Heart left ventricle (tissue), 16 donors: ENCODE data around the gene HOMEZ. TPM values are rescaled to one million over a fixed set of nuclear protein-coding genes. Genes with fewer than 3 reads are reported as not detected.

ENCODE experiments used
- ATAC-seq, 4 donors: fragments of 200-7000 bp; cut with Tn5 transposase; one replicate each; pipeline ENCODE4 v1.9.1; 2020 to 2022; ENCODE audit warnings: moderate library complexity in 4 of 4, mild to moderate bottlenecking in 3 of 4, moderate number of reproducible peaks in 1 of 4
- DNase-seq, 5 donors: peaks; one replicate each; pipeline ENCODE4 v3.0.0-alpha.2; 2020
- H3K27ac ChIP-seq, 12 donors: fragments of 200-600 bp; sonication (generic) in 4 of 12; one replicate each; pipeline versions ENCODE4 v1.5.0 to v1.8.0; 2016 to 2022; ENCODE audit warnings: mild to moderate bottlenecking in 2 of 12
- H3K27me3 ChIP-seq, 9 donors: fragments of 200-600 bp; sonication (generic) in 2 of 9; one replicate each; pipeline versions ENCODE4 v1.5.1 to v1.8.0; 2016 to 2022; ENCODE audit warnings: mild to moderate bottlenecking in 3 of 9
- H3K36me3 ChIP-seq, 9 donors: fragments of 200-600 bp; sonication (generic) in 2 of 9; one replicate each; pipeline versions ENCODE4 v1.5.0 to v1.8.0; 2018 to 2022; ENCODE audit warnings: mild to moderate bottlenecking in 2 of 9
- H3K4me1 ChIP-seq, 12 donors: fragments of 200-600 bp; sonication (generic) in 4 of 12; one replicate each; pipeline versions ENCODE4 v1.5.0 to v1.8.0; 2016 to 2022; ENCODE audit warnings: mild to moderate bottlenecking in 3 of 12
- H3K4me3 ChIP-seq, 12 donors: fragments of 200-600 bp; sonication (generic) in 4 of 12; one replicate each; pipeline versions ENCODE4 v1.5.0 to v1.8.0; 2017 to 2022; ENCODE audit warnings: mild to moderate bottlenecking in 9 of 12, moderate library complexity in 4 of 12
- H3K9me3 ChIP-seq, 12 donors: fragments of 200-600 bp; sonication (generic) in 4 of 12; one replicate each; pipeline versions ENCODE4 v1.5.0 to v1.8.0; 2016 to 2022; ENCODE audit warnings: mild to moderate bottlenecking in 1 of 12
- CTCF ChIP-seq, 12 donors: fragments of 200-600 bp; sonication (generic) in 4 of 12; IDR thresholded peaks; one replicate each; pipeline versions ENCODE4 v1.5.0 to v1.8.0; 2018 to 2022; ENCODE audit warnings: antibody characterized with exemption in 12 of 12, mild to moderate bottlenecking in 5 of 12
- POLR2A ChIP-seq, 2 donors: fragments of 450-650 bp; IDR thresholded peaks; one replicate each; pipeline ENCODE4 v1.6.1; 2017; ENCODE audit warnings: antibody characterized with exemption in 2 of 2, mild to moderate bottlenecking in 2 of 2, moderate library complexity in 2 of 2
- WGBS, 4 donors: extraction: QIAGEN DNeasy Blood & Tissue Kit in 2 of 4; methylation state at CpG; one replicate each; pipeline versions ENCODE4 v1.1.5 to v1.1.7; 2013 to 2018; 5-methylcytosine and 5-hydroxymethylcytosine counted together
- intact Hi-C, 10 donors: fragments of 100-400 bp; cut with DNase I; formaldehyde crosslinking; loops; one replicate each; pipeline versions ENCODE4 v1.11.1 to v1.14.2; 2022
- polyA plus RNA-seq, 2 donors: library from polyadenylated mRNA; stranded (reverse); fragments of 200-250 nt; gene quantifications; one replicate each; pipeline ENCODE4 v1.2.3, GENCODE V29; 2013
- total RNA-seq, 9 donors: library from RNA; depleted of rRNA in 2 of 9; stranded (reverse); fragments of >200 nt in 2 of 9; fragmentation: NEBNext Ultra II Directional in 3 of 9; extraction: Animal tissue kit (Norgen Biotek cat#: 25700) in 3 of 9; gene quantifications; one replicate each; pipeline versions ENCODE4 v1.1.0 to v1.2.4, GENCODE V29; 2016 to 2023
- donor health status: ischemic (EF 13 %, LVEDD 7.1; RV severe dilation, severe dysfunction).
- donor health status: healthy with polysubstance abuse.
- donor health status: DM: no; HTN: yes; CAD: no.
- donor health status: DM: no; HTN: no; CAD: no.
- donor health status: ischemic (EF 25% LVEDD 6.9; RV normal size, moderate dysfunction).
- donor health status: ischemic (EF 25% LVEDD 5.7; RV mildly dilated, moderate dysfunction).
- donor health status: healthy.
- donor health status: DM: yes; HTN: yes; CAD: no.
- donor health status: ischemic (EF 35%, LVEDD 5.7; RV mildly dilated, moderate dysfunction).
- donor health status: nonischemic (EF 11% LVEDD 7.7; RV severe dilation, severe dysfunction).
- donor health status: DM: yes; HTN: yes; CAD: no.
- donor health status: PGD.
- donor health status: ischemic (EF 29% LVEDD 5.4; RV normal size, mild dysfunction).
- donor health status: nonischemic (EF 23%, LVEDD 6.1; RV moderate dilation, normal function).

HOMEZ gene
- total and polyA plus RNA-seq, 11 donors, result 6.2 to 13.0 (median 9.2) TPM

GRCh38 chr14:23249824-23250223, 36.1 kb downstream of the HOMEZ start:
- H3K27me3 ChIP-seq, result peaks cover 0 to 10% (median 0%) of the 10 kb centered on the region in 9 donors
- no peaks in the 10 kb centered on the region for H3K9me3 ChIP-seq
- 84 to 86% (median 86%) methylated on average over 6 of the region's 6 CpGs for WGBS, 4 donors
- intact Hi-C loops, result no loop called here
- no peak for DNase-seq
- H3K4me3 ChIP-seq, result no peak overlapping the region
- no peak for TF ChIP-seq POLR2A (IDR thresholded peaks at IDR 0.05)
- no peak for TF ChIP-seq CTCF (IDR thresholded peaks at IDR 0.05)
- no peak overlapping the region for H3K27ac ChIP-seq
- no peak for ATAC-seq
- H3K4me1 ChIP-seq, result no peaks in the 10 kb centered on the region
- no peaks in the 10 kb centered on the region for H3K36me3 ChIP-seq

- intact Hi-C loops, result no loop called here
Measured at GRCh38 chr14:23248601-23249000, 37.3 kb downstream of the HOMEZ start.

GRCh38 chr14:23245282-23245681, 40.6 kb downstream of the HOMEZ start:
- DNase-seq (no peak), ATAC-seq (no peak)
- Histone ChIP-seq H3K9me3 (no peaks in the 10 kb centered on the region), H3K27me3 (no peaks in the 10 kb centered on the region), H3K36me3 (no peaks in the 10 kb centered on the region), H3K27ac (no peak overlapping the region), H3K4me1 (no peaks in the 10 kb centered on the region), H3K4me3 (no peak overlapping the region)
- TF ChIP-seq POLR2A (IDR thresholded peaks at IDR 0.05), result no peak
- TF ChIP-seq CTCF (IDR thresholded peaks at IDR 0.05), result no peak
- intact Hi-C loops, result no loop called here

More at GRCh38 chr14:23248601-23249000, 37.3 kb downstream of the HOMEZ start:
- ATAC-seq (no peak), DNase-seq (no peak)
- Histone ChIP-seq H3K27ac (no peak overlapping the region), H3K9me3 (no peaks in the 10 kb centered on the region), H3K36me3 (no peaks in the 10 kb centered on the region), H3K4me3 (no peak overlapping the region), H3K4me1 (no peaks in the 10 kb centered on the region), H3K27me3 (peaks cover 0 to 10% (median 0%) of the 10 kb centered on the region in 9 donors)
- TF ChIP-seq POLR2A (IDR thresholded peaks at IDR 0.05) (no peak), CTCF (IDR thresholded peaks at IDR 0.05) (no peak)
- 91 to 94% (median 92%) methylated on average over 7 of the region's 7 CpGs for WGBS, 4 donors

- no peak for ATAC-seq
- WGBS, 4 donors, result 39 to 82% (median 78%) methylated on average over 2 of the region's 2 CpGs
- H3K27ac ChIP-seq, result no peak overlapping the region
Measured at GRCh38 chr14:23243066-23243465, 42.9 kb downstream of the HOMEZ start.

More at GRCh38 chr14:23243066-23243465, 42.9 kb downstream of the HOMEZ start:
- Histone ChIP-seq H3K4me1 (peaks cover 0 to 2% (median 0%) of the 10 kb centered on the region in 12 donors), H3K27me3 (no peaks in the 10 kb centered on the region), H3K36me3 (no peaks in the 10 kb centered on the region), H3K4me3 (no peak overlapping the region), H3K9me3 (no peaks in the 10 kb centered on the region)
- no peak for TF ChIP-seq CTCF (IDR thresholded peaks at IDR 0.05)
- no peak for TF ChIP-seq POLR2A (IDR thresholded peaks at IDR 0.05)
- intact Hi-C loops, result no loop called here
- DNase-seq, result no peak
